HG03469 (cell line): Measurements from ENCODE around the gene CPE.
A peak's percentile ranks its signal among the peaks of the same experiment; 100 is the strongest.
"Not testable (repeated sequence)": the region's sequence is repeated elsewhere in the genome, so short reads cannot be mapped to it uniquely, and the experiment has no call there.

ENCODE experiments used
- ATAC-seq: cut with Tn5 transposase; IDR thresholded peaks from one replicate; pipeline ENCODE4 v1.9.1; 2021; ENCODE audit warnings: mild to moderate bottlenecking, moderate library complexity, moderate number of reproducible peaks; ENCODE audit not compliant: unreplicated experiment

CPE gene

GRCh38 chr4:165458471-165458870, 79.7 kb downstream of the CPE start:
- ATAC-seq: no peak

- no peak for ATAC-seq
These were observed 82.5 kb downstream of the CPE start for GRCh38 chr4:165461159-165461821.

GRCh38 chr4:165462009-165462408, 83.2 kb downstream of the CPE start:
- ATAC-seq: no peak

GRCh38 chr4:165464376-165464775, 85.6 kb downstream of the CPE start:
- no peak for ATAC-seq

GRCh38 chr4:165464813-165465381, 86.1 kb downstream of the CPE start:
- peak; percentile 81 for ATAC-seq

GRCh38 chr4:165470009-165470408, 91.2 kb downstream of the CPE start:
- ATAC-seq: no peak

GRCh38 chr4:165472943-165473676, 94.3 kb downstream of the CPE start:
- ATAC-seq: no peak

GRCh38 chr4:165474784-165475705, 96.2 kb downstream of the CPE start:
- no peak for ATAC-seq

GRCh38 chr4:165475706-165476070, 96.9 kb downstream of the CPE start:
- ATAC-seq: no peak

- ATAC-seq: no peak
These were observed 97.6 kb downstream of the CPE start for GRCh38 chr4:165476214-165477098.

GRCh38 chr4:165477799-165478198, 99.0 kb downstream of the CPE start:
- no peak for ATAC-seq

GRCh38 chr4:165478260-165478659, 99.5 kb downstream of the CPE start:
- ATAC-seq: no peak

- no peak for ATAC-seq
These were observed 102.4 kb downstream of the CPE start for GRCh38 chr4:165481053-165481835.

GRCh38 chr4:165489786-165490185, 111.0 kb downstream of the CPE start:
- no peak for ATAC-seq

GRCh38 chr4:165492583-165492982, 113.8 kb downstream of the CPE start:
- ATAC-seq: not testable (repeated sequence)

GRCh38 chr4:165493359-165493758, 114.6 kb downstream of the CPE start:
- ATAC-seq: peak; percentile 93

- no peak for ATAC-seq
These were observed 124.4 kb downstream of the CPE start for GRCh38 chr4:165502916-165503907.

GRCh38 chr4:165504184-165504583, 125.4 kb downstream of the CPE start:
- ATAC-seq: no peak
